Measurements from ENCODE around the gene ZNF26.

GRCh38 chr12:133058203-133059113, 72.3 kb downstream of the ZNF26 start:
- TF ChIP-seq, protein P1, sequence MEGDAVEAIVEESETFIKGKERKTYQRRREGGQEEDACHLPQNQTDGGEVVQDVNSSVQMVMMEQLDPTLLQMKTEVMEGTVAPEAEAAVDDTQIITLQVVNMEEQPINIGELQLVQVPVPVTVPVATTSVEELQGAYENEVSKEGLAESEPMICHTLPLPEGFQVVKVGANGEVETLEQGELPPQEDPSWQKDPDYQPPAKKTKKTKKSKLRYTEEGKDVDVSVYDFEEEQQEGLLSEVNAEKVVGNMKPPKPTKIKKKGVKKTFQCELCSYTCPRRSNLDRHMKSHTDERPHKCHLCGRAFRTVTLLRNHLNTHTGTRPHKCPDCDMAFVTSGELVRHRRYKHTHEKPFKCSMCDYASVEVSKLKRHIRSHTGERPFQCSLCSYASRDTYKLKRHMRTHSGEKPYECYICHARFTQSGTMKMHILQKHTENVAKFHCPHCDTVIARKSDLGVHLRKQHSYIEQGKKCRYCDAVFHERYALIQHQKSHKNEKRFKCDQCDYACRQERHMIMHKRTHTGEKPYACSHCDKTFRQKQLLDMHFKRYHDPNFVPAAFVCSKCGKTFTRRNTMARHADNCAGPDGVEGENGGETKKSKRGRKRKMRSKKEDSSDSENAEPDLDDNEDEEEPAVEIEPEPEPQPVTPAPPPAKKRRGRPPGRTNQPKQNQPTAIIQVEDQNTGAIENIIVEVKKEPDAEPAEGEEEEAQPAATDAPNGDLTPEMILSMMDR (IDR thresholded peaks at IDR 0.05; ENCODE audit: poor library complexity, severe bottlenecking), result no peak
- TF ChIP-seq RAD21 (conservative IDR thresholded peaks at IDR 0.05) (no peak), TAF1 (IDR thresholded peaks at IDR 0.05; ENCODE audit: low read depth) (no peak), POLR2AphosphoS5 (IDR thresholded peaks at IDR 0.05) (peak; percentile 19), EP300 (conservative IDR thresholded peaks at IDR 0.05; ENCODE audit: poor library complexity, severe bottlenecking) (no peak), EZH2 (IDR thresholded peaks at IDR 0.05; ENCODE audit: borderline replicate concordance, insufficient read depth, low read length, poor library complexity, severe bottlenecking) (no peak)
